ENCODE results near the gene CLEC2L. TPM values are rescaled to one million over a fixed set of nuclear protein-coding genes. Genes with fewer than 3 reads are reported as not detected.

The CLEC2L gene
- total RNA-seq, 3 donors from 2014 or later: not detected

GRCh38 chr7:139521439-139521838, 2.0 kb upstream of the CLEC2L start:
- Histone ChIP-seq H3K27ac (no peak overlapping the region), H3K36me3 (no peaks in the 10 kb centered on the region), H3K27me3 (peaks cover 2 to 28% of the 10 kb centered on the region in 2 donors), H3K4me1 (no peaks in the 10 kb centered on the region), H3K9me3 (no peaks in the 10 kb centered on the region), H3K4me3 (no peak overlapping the region)
- TF ChIP-seq CTCF (IDR thresholded peaks at IDR 0.05) (no peak), POLR2AphosphoS5 (IDR thresholded peaks at IDR 0.05) (no peak), POLR2A (IDR thresholded peaks at IDR 0.05) (no peak)
- intact Hi-C loops (cut with DNase I; ENCODE audit: low total_unique reads): no loop called here
- no peak for DNase-seq (ENCODE audit: low spot score in 2 of 2)

- H3K36me3 ChIP-seq: no peaks in the 10 kb centered on the region
- no peaks in the 10 kb centered on the region for H3K9me3 ChIP-seq
- intact Hi-C loops (cut with DNase I; ENCODE audit: low total_unique reads): no loop called here
- peak overlapping the region in 1 of 3 donors; percentile 61 for H3K4me3 ChIP-seq
- DNase-seq (ENCODE audit: low spot score in 2 of 2): no peak
- TF ChIP-seq POLR2AphosphoS5 (IDR thresholded peaks at IDR 0.05) (no peak), CTCF (IDR thresholded peaks at IDR 0.05) (no peak), POLR2A (IDR thresholded peaks at IDR 0.05) (no peak)
- H3K27ac ChIP-seq: no peak overlapping the region
- H3K4me1 ChIP-seq: no peaks in the 10 kb centered on the region
- peaks cover 2 to 28% of the 10 kb centered on the region in 2 donors for H3K27me3 ChIP-seq
These were observed 671 bp upstream of the CLEC2L start for GRCh38 chr7:139522830-139523198.

GRCh38 chr7:139523968-139524815, 707 bp downstream of the CLEC2L start:
- no peak for DNase-seq (ENCODE audit: low spot score in 2 of 2)
- peaks cover 2 to 28% of the 10 kb centered on the region in 2 donors for H3K27me3 ChIP-seq
- peak overlapping the region in 2 of 3 donors; percentile 24 to 61 for H3K4me3 ChIP-seq
- intact Hi-C loops (cut with DNase I; ENCODE audit: low total_unique reads): no loop called here
- H3K4me1 ChIP-seq: no peaks in the 10 kb centered on the region
- no peaks in the 10 kb centered on the region for H3K36me3 ChIP-seq
- no peaks in the 10 kb centered on the region for H3K9me3 ChIP-seq
- TF ChIP-seq POLR2A (IDR thresholded peaks at IDR 0.05) (no peak), CTCF (IDR thresholded peaks at IDR 0.05) (no peak), POLR2AphosphoS5 (IDR thresholded peaks at IDR 0.05) (no peak)
- H3K27ac ChIP-seq: no peak overlapping the region

GRCh38 chr7:139525239-139525638, 1.8 kb downstream of the CLEC2L start:
- H3K4me1 ChIP-seq: no peaks in the 10 kb centered on the region
- no peaks in the 10 kb centered on the region for H3K36me3 ChIP-seq
- intact Hi-C loops (cut with DNase I; ENCODE audit: low total_unique reads): no loop called here
- no peak overlapping the region for H3K27ac ChIP-seq
- H3K27me3 ChIP-seq: peaks cover 2 to 28% of the 10 kb centered on the region in 2 donors
- no peak for DNase-seq (ENCODE audit: low spot score in 2 of 2)
- TF ChIP-seq CTCF (IDR thresholded peaks at IDR 0.05) (no peak), POLR2AphosphoS5 (IDR thresholded peaks at IDR 0.05) (no peak), POLR2A (IDR thresholded peaks at IDR 0.05) (no peak)
- no peaks in the 10 kb centered on the region for H3K9me3 ChIP-seq
- H3K4me3 ChIP-seq: no peak overlapping the region

- H3K9me3 ChIP-seq: no peaks in the 10 kb centered on the region
- H3K4me3 ChIP-seq: no peak overlapping the region
- peaks cover 2 to 28% of the 10 kb centered on the region in 2 donors for H3K27me3 ChIP-seq
- intact Hi-C loops (cut with DNase I; ENCODE audit: low total_unique reads): no loop called here
- H3K36me3 ChIP-seq: no peaks in the 10 kb centered on the region
- TF ChIP-seq POLR2AphosphoS5 (IDR thresholded peaks at IDR 0.05) (no peak), CTCF (IDR thresholded peaks at IDR 0.05) (no peak), POLR2A (IDR thresholded peaks at IDR 0.05) (no peak)
- no peak overlapping the region for H3K27ac ChIP-seq
- no peak for DNase-seq (ENCODE audit: low spot score in 2 of 2)
- H3K4me1 ChIP-seq: no peaks in the 10 kb centered on the region
These were observed 2.3 kb downstream of the CLEC2L start for GRCh38 chr7:139525750-139526149.

Data from breast epithelium (tissue), 4 donors.